ENCODE results near the gene FAM210A. TPM values are rescaled to one million over a fixed set of nuclear protein-coding genes. Genes with fewer than 3 reads are reported as not detected.
"Not testable (repeated sequence)": the region's sequence is repeated elsewhere in the genome, so short reads cannot be mapped to it uniquely, and the experiment has no call there.

FAM210A gene
- total RNA-seq, 3 donors from 2014 or later = 7.7 to 15.1 (median 10.5) TPM

- Histone ChIP-seq H3K27ac (no peak overlapping the region), H3K36me3 (peaks cover 14% of the 10 kb centered on the region), H3K4me3 (no peak overlapping the region), H3K4me1 (no peaks in the 10 kb centered on the region), H3K9me3 (no peaks in the 10 kb centered on the region), H3K27me3 (no peaks in the 10 kb centered on the region)
- no peak for DNase-seq (ENCODE audit: low spot score in 2 of 2)
- TF ChIP-seq POLR2A (IDR thresholded peaks at IDR 0.05) (no peak), POLR2AphosphoS5 (IDR thresholded peaks at IDR 0.05) (no peak)
- TF ChIP-seq, protein P1, sequence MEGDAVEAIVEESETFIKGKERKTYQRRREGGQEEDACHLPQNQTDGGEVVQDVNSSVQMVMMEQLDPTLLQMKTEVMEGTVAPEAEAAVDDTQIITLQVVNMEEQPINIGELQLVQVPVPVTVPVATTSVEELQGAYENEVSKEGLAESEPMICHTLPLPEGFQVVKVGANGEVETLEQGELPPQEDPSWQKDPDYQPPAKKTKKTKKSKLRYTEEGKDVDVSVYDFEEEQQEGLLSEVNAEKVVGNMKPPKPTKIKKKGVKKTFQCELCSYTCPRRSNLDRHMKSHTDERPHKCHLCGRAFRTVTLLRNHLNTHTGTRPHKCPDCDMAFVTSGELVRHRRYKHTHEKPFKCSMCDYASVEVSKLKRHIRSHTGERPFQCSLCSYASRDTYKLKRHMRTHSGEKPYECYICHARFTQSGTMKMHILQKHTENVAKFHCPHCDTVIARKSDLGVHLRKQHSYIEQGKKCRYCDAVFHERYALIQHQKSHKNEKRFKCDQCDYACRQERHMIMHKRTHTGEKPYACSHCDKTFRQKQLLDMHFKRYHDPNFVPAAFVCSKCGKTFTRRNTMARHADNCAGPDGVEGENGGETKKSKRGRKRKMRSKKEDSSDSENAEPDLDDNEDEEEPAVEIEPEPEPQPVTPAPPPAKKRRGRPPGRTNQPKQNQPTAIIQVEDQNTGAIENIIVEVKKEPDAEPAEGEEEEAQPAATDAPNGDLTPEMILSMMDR (IDR thresholded peaks at IDR 0.05) = no peak
- intact Hi-C loops (cut with DNase I; ENCODE audit: low total_unique reads) = no loop called here
These were observed 32.3 kb upstream of the FAM210A start for GRCh38 chr18:13758622-13759021.

GRCh38 chr18:13756671-13757070 lies 30.3 kb upstream of the FAM210A start:
- H3K4me3 ChIP-seq = no peak overlapping the region
- TF ChIP-seq, protein P1 (IDR thresholded peaks at IDR 0.05) = no peak
- TF ChIP-seq POLR2A (IDR thresholded peaks at IDR 0.05) = no peak
- TF ChIP-seq POLR2AphosphoS5 (IDR thresholded peaks at IDR 0.05) = no peak
- no peaks in the 10 kb centered on the region for H3K4me1 ChIP-seq
- H3K36me3 ChIP-seq = peaks cover 14% of the 10 kb centered on the region
- H3K27me3 ChIP-seq = no peaks in the 10 kb centered on the region
- H3K27ac ChIP-seq = no peak overlapping the region
- intact Hi-C loops (cut with DNase I; ENCODE audit: low total_unique reads) = no loop called here
- DNase-seq (ENCODE audit: low spot score in 2 of 2) = no peak
- H3K9me3 ChIP-seq = no peaks in the 10 kb centered on the region

GRCh38 chr18:13756261-13756660 lies 29.9 kb upstream of the FAM210A start:
- DNase-seq (ENCODE audit: low spot score in 2 of 2) = no peak
- Histone ChIP-seq H3K4me1 (no peaks in the 10 kb centered on the region), H3K27ac (no peak overlapping the region), H3K9me3 (no peaks in the 10 kb centered on the region), H3K27me3 (no peaks in the 10 kb centered on the region), H3K36me3 (peaks cover 14% of the 10 kb centered on the region), H3K4me3 (no peak overlapping the region)
- TF ChIP-seq, protein P1 (IDR thresholded peaks at IDR 0.05) = no peak
- TF ChIP-seq POLR2A (IDR thresholded peaks at IDR 0.05) (no peak), POLR2AphosphoS5 (IDR thresholded peaks at IDR 0.05) (no peak)
- intact Hi-C loops (cut with DNase I; ENCODE audit: low total_unique reads) = no loop called here

DNA sequence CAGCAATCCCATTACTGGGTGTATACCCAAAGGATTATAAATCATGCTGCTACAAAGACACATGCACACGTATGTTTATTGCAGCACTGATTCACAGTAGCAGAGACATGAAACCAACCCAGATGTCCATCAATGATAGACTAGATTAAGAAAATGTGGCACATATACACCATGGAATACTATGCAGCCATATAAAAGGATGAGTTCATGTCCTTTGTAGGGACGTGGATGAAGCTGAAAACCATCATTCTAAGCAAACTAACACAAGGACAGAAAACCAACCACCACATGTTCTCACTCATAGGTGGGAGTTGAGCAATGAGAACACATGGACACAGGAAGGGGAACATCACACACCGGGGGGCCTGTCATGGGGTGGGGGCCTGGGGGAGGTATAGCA lies 25.2 kb upstream of the FAM210A start:
- H3K36me3 ChIP-seq; H3K27ac ChIP-seq; H3K9me3 ChIP-seq; H3K27me3 ChIP-seq; DNase-seq (ENCODE audit: low spot score in 2 of 2); H3K4me1 ChIP-seq; intact Hi-C loops (cut with DNase I; ENCODE audit: low total_unique reads); H3K4me3 ChIP-seq: not testable (repeated sequence)

- Histone ChIP-seq H3K4me3 (no peak overlapping the region), H3K27me3 (no peaks in the 10 kb centered on the region), H3K36me3 (peaks cover 6% of the 10 kb centered on the region), H3K27ac (no peak overlapping the region), H3K9me3 (no peaks in the 10 kb centered on the region), H3K4me1 (no peaks in the 10 kb centered on the region)
- no peak for DNase-seq (ENCODE audit: low spot score in 2 of 2)
- intact Hi-C loops (cut with DNase I; ENCODE audit: low total_unique reads) = no loop called here
- no peak for TF ChIP-seq POLR2AphosphoS5 (IDR thresholded peaks at IDR 0.05)
- TF ChIP-seq, protein P1 (IDR thresholded peaks at IDR 0.05) = no peak
- TF ChIP-seq POLR2A (IDR thresholded peaks at IDR 0.05) = no peak
These were observed 20.3 kb upstream of the FAM210A start for GRCh38 chr18:13746633-13747032.

- H3K36me3 ChIP-seq = peaks cover 6% of the 10 kb centered on the region
- intact Hi-C loops (cut with DNase I; ENCODE audit: low total_unique reads) = no loop called here
These were observed 19.3 kb upstream of the FAM210A start for GRCh38 chr18:13745696-13746095.

More at GRCh38 chr18:13745696-13746095, 19.3 kb upstream of the FAM210A start:
- H3K27ac ChIP-seq = no peak overlapping the region
- DNase-seq (ENCODE audit: low spot score in 2 of 2) = no peak
- TF ChIP-seq, protein P1 (IDR thresholded peaks at IDR 0.05) = no peak
- TF ChIP-seq POLR2AphosphoS5 (IDR thresholded peaks at IDR 0.05) = no peak
- TF ChIP-seq POLR2A (IDR thresholded peaks at IDR 0.05) = no peak
- no peaks in the 10 kb centered on the region for H3K27me3 ChIP-seq
- H3K4me3 ChIP-seq = no peak overlapping the region
- no peaks in the 10 kb centered on the region for H3K9me3 ChIP-seq
- H3K4me1 ChIP-seq = no peaks in the 10 kb centered on the region
